NCI-H146 (cell line): ENCODE measurements around the gene TPRA1.

Experiments
- DNase-seq: peaks from one replicate; lab custom pipeline; 2025; lab: John Stamatoyannopoulos, UW

Gene TPRA1

DNA sequence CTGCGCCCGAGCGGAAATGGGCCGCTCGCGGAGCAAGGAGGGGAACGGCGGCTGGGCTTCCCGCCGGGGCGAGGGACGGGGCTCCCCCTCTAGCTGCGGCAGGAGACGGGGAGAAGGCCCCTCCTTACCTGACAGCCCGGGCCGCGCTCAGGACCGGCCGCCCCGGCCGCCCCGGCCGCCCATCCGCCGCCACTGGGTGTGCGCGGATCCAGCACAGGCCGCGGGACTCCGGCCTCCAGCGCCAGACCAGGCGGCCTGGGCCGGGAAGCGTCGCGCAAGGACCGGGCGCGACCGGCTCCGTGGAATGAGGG lies 296 bp downstream of the TPRA1 start:
- no peak for DNase-seq

DNA sequence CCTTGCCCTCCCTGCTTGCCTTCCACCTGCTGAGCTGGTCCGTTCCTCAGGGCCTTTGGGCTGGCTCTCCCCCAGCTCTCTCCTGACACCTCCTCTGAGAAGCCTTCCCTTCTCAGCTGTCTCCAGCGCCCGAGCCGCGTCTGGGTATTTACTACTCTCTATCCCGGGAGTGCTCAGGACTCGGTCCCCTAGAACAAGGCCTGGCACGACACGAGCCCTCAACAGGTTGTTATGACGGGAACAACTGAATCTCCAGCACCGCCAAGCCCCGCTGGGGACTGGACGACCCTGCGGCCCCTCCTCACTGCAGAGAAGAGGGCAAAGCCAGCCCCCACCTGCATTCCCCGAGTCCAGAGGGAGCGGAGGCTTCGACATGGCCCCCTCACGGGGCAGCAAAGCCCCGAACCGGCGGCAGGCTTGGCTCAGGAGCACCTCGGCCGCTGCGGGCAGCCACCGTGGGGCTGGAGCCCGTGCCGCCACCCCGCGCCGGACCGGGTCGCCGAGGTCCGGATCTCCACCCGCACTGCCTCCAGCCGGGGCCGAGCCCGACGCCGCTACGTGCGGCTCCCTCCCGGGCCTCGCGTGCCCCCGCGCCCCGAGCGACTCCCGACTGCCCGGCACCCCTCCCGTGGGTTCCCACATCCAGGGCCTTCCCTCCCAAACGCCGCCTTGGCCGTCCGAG lies 792 bp downstream of the TPRA1 start:
- DNase-seq, result peak; percentile 33

DNA sequence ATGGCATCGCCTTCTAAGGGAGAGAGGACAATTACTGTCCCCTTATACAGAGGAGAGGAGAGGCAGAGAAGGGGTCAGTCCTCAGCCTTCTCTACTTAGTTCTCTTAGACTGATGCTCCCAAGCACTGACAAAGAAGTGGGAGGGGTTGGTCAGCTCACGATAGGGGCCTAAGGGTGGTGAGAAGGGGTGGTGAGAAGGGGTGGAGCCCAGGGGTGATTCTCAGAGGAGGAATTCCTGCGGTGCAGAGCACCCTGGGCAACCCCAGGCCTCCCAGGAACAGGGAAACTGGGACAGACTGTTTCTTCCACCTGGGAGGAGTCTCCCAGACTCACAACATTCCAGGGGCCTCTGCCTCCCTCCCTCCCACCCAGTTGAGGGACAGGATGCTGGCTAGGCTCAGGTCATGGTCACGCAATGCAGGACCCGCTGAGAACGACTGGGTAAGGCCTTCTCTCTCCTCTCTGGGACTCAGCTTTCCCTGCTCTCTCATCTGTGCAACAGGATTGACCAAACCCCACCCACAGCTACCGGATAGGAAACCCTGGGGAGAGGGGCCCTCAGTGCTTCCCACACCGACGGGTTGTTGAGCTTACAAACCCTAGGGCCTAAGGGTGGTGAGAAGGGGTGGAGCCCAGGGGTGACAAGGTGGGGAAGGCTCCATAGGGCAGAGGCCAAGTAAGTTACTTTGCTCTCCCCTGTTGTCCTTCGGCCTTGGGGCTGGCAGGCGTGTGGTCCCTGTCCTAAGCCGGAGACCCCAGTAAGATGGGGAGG lies 1.5 kb downstream of the TPRA1 start:
- peak; percentile 27 for DNase-seq

GRCh38 chr3:127587876-127588275 lies 2.7 kb downstream of the TPRA1 start:
- no peak for DNase-seq

GRCh38 chr3:127585813-127586413 lies 4.6 kb downstream of the TPRA1 start:
- no peak for DNase-seq

GRCh38 chr3:127585163-127585812 lies 5.2 kb downstream of the TPRA1 start:
- no peak for DNase-seq

DNA sequence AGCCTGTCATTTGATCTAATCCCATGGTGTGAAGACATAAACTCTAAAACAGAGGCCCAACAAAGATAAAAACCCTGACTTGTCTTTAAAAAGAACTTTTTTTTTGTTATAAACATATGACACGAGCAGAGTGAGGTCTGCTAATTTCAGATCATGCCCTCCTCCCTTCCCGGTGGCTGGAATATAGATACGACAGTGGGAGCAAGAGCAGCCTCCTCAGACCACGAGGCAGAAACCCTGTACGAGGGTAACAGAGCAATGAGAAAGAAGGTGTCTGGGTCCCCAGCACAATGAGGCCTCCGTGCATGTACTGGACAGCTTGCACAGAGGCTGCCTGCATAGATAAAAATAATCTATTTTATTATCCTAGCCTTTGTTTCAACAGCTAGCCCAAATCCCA lies 5.8 kb downstream of the TPRA1 start:
- no peak for DNase-seq

- no peak for DNase-seq
These were observed 10.0 kb downstream of the TPRA1 start for GRCh38 chr3:127580327-127581060.

DNA sequence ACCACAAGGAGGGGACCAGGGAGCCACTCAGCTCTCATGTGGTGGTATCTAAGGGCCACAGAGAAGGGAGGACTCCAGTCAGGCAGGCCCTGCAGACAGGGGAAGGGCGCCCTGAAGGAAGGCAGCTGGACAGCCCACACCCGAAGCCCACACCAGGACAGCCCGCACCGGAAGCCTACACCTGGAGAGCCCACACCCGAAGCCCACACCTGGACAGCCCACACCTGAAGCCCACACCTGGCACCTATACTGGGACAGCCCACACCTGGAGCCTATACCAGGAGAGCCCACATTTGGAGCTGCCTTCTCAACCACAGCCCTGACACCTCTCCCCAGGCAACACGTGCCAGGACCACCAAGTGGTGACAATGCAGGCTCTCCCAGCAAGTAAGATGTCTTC lies 11.7 kb downstream of the TPRA1 start:
- no peak for DNase-seq

DNA sequence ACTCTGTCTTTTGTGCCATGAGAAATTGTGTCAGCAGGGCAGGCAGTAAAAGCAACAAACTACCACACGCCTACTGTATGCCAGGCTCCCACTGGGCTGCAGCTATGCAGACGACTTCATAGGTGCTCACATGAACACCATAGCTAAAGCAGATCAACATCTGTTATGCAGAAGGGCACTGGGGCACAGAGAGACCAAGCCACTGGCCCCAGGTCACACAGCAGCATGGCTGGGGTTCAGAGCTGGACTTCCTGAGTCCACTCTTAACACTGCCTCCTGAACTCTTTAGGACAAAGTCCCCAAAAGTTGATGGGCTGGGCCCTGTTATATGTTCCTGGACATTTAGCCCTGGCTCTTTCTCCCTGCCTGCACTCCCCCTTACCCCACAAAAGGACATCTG lies 12.4 kb downstream of the TPRA1 start:
- no peak for DNase-seq

DNA sequence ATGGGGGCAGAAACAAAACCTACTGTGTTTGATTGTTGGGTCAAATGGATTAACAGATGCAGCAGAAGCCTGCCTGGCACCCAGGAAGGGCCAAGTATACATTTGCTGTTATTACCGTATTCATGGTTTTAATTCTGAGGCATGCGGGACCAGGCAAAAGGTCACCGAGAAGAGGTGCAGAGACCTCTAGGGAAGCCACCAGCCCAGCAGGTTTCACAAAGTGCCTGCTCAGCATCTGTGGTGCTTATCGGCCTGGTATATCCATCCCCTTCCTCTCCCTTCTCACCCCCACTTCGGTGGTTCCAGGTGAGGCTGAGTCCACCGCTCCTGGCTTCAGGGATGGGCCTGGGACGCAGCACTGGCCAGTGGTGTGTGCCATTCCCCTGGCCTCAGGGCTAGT lies 13.1 kb downstream of the TPRA1 start:
- DNase-seq, result no peak

DNA sequence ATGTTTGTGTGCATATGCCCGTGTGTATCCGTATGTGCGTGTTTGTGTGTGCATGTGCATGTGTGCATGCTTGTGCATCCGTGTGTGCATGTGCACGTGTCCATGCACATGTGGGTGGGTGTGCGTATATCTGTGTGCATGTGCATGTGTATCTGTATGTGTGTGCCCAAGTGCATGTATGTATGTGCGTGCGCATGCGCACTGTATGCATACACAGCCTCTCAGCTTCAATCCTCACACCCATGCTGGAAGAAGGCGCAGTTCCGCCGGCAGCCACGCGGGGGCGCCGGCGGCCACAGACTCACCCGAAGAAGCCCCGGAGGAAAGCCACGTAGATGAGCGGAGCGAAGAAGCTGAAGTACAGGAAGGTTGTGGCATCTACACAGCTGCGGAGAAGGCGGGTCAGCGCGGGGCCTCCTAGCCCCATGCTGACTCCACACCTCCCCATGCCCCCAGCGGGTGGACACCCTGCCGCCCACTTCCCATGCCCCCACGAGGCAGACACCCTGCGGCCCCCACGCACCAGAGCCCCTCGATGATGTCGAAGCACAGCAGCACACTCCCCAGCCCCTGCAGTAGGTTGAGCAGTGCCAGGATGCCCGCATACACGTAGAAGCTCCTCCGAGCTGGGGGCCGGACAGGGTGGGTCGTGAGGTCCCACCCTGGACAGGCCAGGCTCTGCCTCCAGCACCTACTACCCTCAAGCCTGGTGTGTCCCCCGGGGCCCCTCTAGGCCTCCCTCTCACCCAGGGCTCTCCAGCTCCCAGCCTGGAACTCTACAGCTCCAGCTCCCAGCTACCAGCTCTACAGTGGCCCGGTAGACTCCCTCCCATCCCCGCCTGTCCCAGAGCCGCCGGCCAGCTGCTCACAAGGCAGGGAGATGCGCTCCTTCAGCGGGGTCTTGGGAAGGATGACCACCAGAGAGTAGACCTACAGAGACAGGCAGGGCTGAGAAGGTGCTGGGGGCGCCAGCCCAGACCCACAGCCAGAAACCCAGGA lies 15.4 kb downstream of the TPRA1 start:
- DNase-seq, result peak; percentile 85

DNA sequence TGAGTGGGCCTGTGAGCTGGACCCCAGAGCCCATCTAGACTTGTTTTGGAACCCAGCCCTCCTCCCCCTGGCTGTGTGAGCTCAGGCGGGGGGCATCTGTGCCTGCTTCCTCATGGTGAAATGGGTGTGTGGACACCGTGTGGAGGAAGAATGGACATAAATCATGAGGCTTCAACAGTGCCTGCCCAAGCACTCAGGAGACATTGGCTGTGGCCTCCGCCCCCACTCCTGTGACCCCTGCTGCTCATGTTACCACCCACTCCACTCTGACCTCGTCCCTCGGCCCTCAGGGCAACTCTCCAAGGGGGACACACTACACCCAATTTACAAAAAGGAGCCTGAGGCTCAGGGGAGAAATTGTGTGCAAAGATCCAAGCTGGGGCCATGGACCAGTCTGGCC lies 16.6 kb downstream of the TPRA1 start:
- no peak for DNase-seq

DNA sequence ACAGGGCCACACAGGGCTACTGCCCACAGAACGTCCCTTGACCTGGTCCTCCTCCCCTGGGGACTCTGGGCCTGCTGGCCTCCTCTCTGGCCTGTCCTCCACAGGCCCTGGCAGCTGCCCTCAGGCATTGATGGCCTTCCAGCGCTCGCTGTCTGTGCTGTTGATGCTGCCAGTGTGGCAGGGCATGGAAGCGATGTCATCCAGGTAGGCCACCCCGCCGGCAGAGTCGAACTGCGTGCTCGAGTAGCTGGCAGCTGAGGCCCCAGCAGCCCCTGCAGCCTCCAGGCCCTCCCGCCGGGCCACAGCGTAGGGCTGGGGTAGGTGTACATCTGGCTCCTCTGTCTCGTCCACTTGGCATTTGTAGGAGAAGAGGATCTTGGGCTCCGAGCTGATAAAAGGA lies 17.1 kb downstream of the TPRA1 start:
- no peak for DNase-seq

GRCh38 chr3:127572735-127573134 lies 17.8 kb downstream of the TPRA1 start:
- DNase-seq, result no peak

DNA sequence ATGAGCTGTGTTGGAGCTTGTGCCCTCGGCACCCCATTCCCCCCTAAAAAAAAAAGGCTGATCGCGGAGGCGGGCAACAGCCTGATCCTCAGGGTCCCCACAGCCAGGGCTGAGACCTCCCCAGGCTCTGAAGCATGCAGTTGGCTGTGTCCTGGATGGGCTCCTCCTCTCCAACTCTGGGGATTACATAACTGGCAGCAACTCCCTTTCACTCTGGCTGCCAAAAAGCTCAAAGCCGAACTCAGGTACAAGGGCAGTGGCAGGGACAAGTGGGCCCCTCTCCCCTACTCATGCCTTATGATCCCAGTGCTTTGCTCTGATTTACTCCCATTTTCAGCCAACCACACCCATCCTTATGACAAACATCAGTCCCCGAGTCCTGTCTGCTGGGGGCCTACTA lies 18.3 kb downstream of the TPRA1 start:
- no peak for DNase-seq

DNA sequence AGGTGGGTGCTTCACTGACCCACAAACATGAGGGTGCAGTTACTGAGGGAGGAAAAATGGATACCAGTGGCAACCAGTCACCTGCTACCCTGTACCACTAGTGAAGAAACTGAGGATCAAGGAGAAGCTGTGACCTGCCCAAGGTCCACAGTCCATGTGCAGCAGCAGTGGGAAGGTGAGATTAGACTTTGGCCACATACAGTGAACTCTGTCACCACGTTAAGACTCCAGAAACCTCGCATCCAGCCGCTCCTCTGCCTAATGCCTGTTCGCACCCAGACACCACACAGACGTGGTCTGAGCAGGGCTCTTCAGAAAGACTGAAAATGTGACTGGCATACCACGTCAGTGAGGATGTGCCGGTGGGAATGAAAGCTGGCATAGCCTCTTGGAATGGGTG lies 20.0 kb downstream of the TPRA1 start:
- DNase-seq, result no peak

GRCh38 chr3:127569160-127569559 lies 21.4 kb downstream of the TPRA1 start:
- DNase-seq, result no peak

DNA sequence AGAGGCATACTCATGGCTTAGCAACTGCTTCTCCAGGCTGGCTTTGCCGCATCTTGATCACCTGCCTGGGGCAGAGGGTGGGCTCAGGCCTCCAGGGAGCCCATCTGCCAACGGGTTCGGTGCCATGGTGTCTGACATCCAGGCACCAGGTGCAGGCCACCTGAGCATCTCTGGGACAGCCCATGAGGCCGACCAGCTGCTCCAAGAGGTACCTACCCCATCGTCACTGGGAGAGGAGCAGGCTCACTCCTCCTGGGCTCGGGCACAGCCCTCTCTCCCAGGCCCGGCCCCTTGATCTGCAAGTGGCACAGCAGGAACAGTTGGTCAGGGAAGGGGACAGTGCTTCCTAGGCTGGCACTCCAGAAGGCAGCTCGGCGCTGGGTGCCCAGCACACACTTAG lies 21.9 kb downstream of the TPRA1 start:
- DNase-seq, result no peak

- DNase-seq, result peak; percentile 20
These were observed 23.7 kb downstream of the TPRA1 start for GRCh38 chr3:127566833-127567232.

DNA sequence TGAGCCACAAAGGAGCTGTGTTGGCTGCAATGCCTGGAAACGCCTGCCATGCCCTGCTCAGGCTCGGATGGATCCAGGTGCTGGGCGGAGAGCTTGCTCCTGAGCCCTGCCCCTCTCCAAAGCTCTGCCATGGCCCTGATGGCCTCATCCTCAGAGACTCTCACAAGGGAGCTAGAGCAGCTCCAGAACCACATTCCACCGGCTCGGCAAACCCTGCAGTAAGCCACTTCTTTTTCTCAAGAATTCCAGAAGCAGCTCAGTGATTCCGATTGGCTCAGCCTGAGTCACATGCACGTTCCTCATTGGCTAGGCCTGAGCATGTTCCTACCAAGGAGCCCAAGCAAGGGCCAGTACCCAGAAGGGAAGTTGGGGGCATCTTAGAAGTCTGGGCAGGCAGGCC lies 24.8 kb downstream of the TPRA1 start:
- no peak for DNase-seq
